IMR-90 (cell line): ENCODE data around the gene CAV2. TPM values are rescaled to one million over a fixed set of nuclear protein-coding genes. Genes with fewer than 3 reads are reported as not detected.

Experiments
- polyA plus RNA-seq, 3 experiments: library from polyadenylated mRNA; depleted of rRNA; stranded (reverse); fragments of >200 nt; gene quantifications; 2 replicates each; pipeline ENCODE4 v1.2.3, GENCODE V29; 2012; ENCODE audit warnings: low replicate concordance in 1 of 3
- total RNA-seq: library from RNA; depleted of rRNA; stranded (reverse); fragments of >200 nt; gene quantifications from 2 replicates; pipeline ENCODE4 v1.2.3, GENCODE V29; 2012; rRNA removed

Gene CAV2
- total and polyA plus RNA-seq, 2 of the 4 experiments (the other 2 are of a cell fraction): 199 to 265 TPM

Other genes with a start within 250 kb of the CAV2 start
- 1,496 and 1,592 TPM in 2 replicates for gene CAV1, start 25.3 kb downstream of the CAV2 start, total RNA-seq
- gene CAV1, start 25.3 kb downstream of the CAV2 start, polyA plus RNA-seq (2012; rRNA removed): 1,549 and 1,808 TPM in 2 replicates
- gene MET, start 172.5 kb downstream of the CAV2 start, total RNA-seq: 68.0 and 84.6 TPM in 2 replicates
- 14.5 and 15.0 TPM in 2 replicates for gene MET, start 172.5 kb downstream of the CAV2 start, polyA plus RNA-seq (2012; rRNA removed)